GM12873 (cell line): ENCODE data around the gene IL23A.

Source experiments
- CTCF ChIP-seq: IDR thresholded peaks from 2 replicates; pipeline ENCODE4 v1.5.1; 2012; ENCODE audit warnings: low read depth, mild to moderate bottlenecking, moderate library complexity, low read length, control low read depth; ENCODE audit not compliant: insufficient read depth; ENCODE audit errors: missing control alignments

IL23A gene

GRCh38 chr12:56338308-56339157, at the start of gene IL23A:
Gene IL23A, plus strand, starts transcription at chr12:56338884. Its CDS starts 161 bp downstream, at chr12:56339045.
- no peak for TF ChIP-seq CTCF

GRCh38 chr12:56293795-56294194, 44.9 kb upstream of the IL23A start:
- TF ChIP-seq CTCF: no peak

- no peak for TF ChIP-seq CTCF
These were observed 42.4 kb upstream of the IL23A start for GRCh38 chr12:56296295-56296694.

GRCh38 chr12:56297400-56297799, 41.3 kb upstream of the IL23A start:
- no peak for TF ChIP-seq CTCF

GRCh38 chr12:56298828-56299227, 39.9 kb upstream of the IL23A start:
- no peak for TF ChIP-seq CTCF

GRCh38 chr12:56299308-56299852, 39.3 kb upstream of the IL23A start:
- no peak for TF ChIP-seq CTCF

GRCh38 chr12:56299853-56300643, 38.6 kb upstream of the IL23A start, which contains the start of gene CS:
Gene CS, minus strand, starts transcription at chr12:56300330. Its CDS starts 129 bp downstream, at chr12:56300201.
- TF ChIP-seq CTCF: no peak
